ENCODE results near the gene ANKRD63.

Gene ANKRD63

GRCh38 chr15:40250771-40251483 lies 31.9 kb downstream of the ANKRD63 start:
- Histone ChIP-seq H3K9me3 (ENCODE audit: insufficient read depth, low read depth, low read length) (no peaks in the 10 kb centered on the region), H3K4me3 (ENCODE audit: low read depth, low read length) (no peak overlapping the region), H2AFZ (ENCODE audit: insufficient read depth, low read length, poor library complexity) (no peak overlapping the region), H2AK5ac (ENCODE audit: low read length) (no peak overlapping the region), H3K23ac (ENCODE audit: low read length) (no peak overlapping the region), H4K91ac (ENCODE audit: low read depth, low read length) (no peak overlapping the region), H3K27ac (ENCODE audit: low read depth, low read length) (no peak overlapping the region), H3K4ac (ENCODE audit: low read depth, low read length) (no peak overlapping the region), H3K18ac (ENCODE audit: low read length) (no peak overlapping the region), H3K27me3 (ENCODE audit: insufficient read depth, low read length) (peaks cover 4% of the 10 kb centered on the region), H4K8ac (ENCODE audit: low read depth, low read length) (no peak overlapping the region), H3K79me2 (ENCODE audit: control insufficient read depth, insufficient read depth, low read length, poor library complexity) (peaks cover 8% of the 10 kb centered on the region), H2BK5ac (ENCODE audit: low read depth, low read length, poor library complexity) (no peak overlapping the region), H3K79me1 (ENCODE audit: low read length) (peaks cover 10% of the 10 kb centered on the region), H3K4me1 (ENCODE audit: control insufficient read depth in 1 of 2, insufficient read depth in 2 of 2, low read length in 2 of 2) (peaks cover 30 to 32% of the 10 kb centered on the region in 2 experiments), H3K9ac (ENCODE audit: low read length) (no peak overlapping the region), H3K14ac (ENCODE audit: low read length) (no peak overlapping the region), H3K36me3 (ENCODE audit: control insufficient read depth in 1 of 2, insufficient read depth in 2 of 2, low read length in 2 of 2) (no peaks in the 10 kb centered on the region), H3K4me2 (ENCODE audit: low read length) (no peak overlapping the region), H2BK12ac (ENCODE audit: low read length) (no peak overlapping the region), H4K12ac (ENCODE audit: low read depth, low read length) (no peak overlapping the region), H2BK120ac (ENCODE audit: insufficient read depth, low read length, poor library complexity) (no peak overlapping the region)
- no CpG with 5 or more reads among the region's 13 CpGs for WGBS (ENCODE audit: extremely low coverage, insufficient coverage, insufficient read length)
- no peak for DNase-seq

GRCh38 chr15:40250304-40250656 lies 32.6 kb downstream of the ANKRD63 start:
- H3K36me3 ChIP-seq (ENCODE audit: control insufficient read depth in 1 of 2, insufficient read depth in 2 of 2, low read length in 2 of 2) = no peaks in the 10 kb centered on the region
- WGBS (ENCODE audit: extremely low coverage, insufficient coverage, insufficient read length) = no CpG with 5 or more reads among the region's 8 CpGs
- no peak for DNase-seq
- H3K79me1 ChIP-seq (ENCODE audit: low read length) = peaks cover 15% of the 10 kb centered on the region
- no peak overlapping the region for H3K23ac ChIP-seq (ENCODE audit: low read length)
- H3K14ac ChIP-seq (ENCODE audit: low read length) = no peak overlapping the region
- H3K4ac ChIP-seq (ENCODE audit: low read depth, low read length) = no peak overlapping the region
- no peak overlapping the region for H3K27ac ChIP-seq (ENCODE audit: low read depth, low read length)
- no peak overlapping the region for H3K4me3 ChIP-seq (ENCODE audit: low read depth, low read length)
- no peak overlapping the region for H4K8ac ChIP-seq (ENCODE audit: low read depth, low read length)
- no peak overlapping the region for H2AK5ac ChIP-seq (ENCODE audit: low read length)
- H3K18ac ChIP-seq (ENCODE audit: low read length) = no peak overlapping the region
- H3K4me1 ChIP-seq (ENCODE audit: control insufficient read depth in 1 of 2, insufficient read depth in 2 of 2, low read length in 2 of 2) = peaks cover 35 to 36% of the 10 kb centered on the region in 2 experiments
- no peak overlapping the region for H2BK5ac ChIP-seq (ENCODE audit: low read depth, low read length, poor library complexity)
- no peak overlapping the region for H4K91ac ChIP-seq (ENCODE audit: low read depth, low read length)
- no peak overlapping the region for H2AFZ ChIP-seq (ENCODE audit: insufficient read depth, low read length, poor library complexity)
- no peak overlapping the region for H2BK120ac ChIP-seq (ENCODE audit: insufficient read depth, low read length, poor library complexity)
- H3K79me2 ChIP-seq (ENCODE audit: control insufficient read depth, insufficient read depth, low read length, poor library complexity) = peaks cover 10% of the 10 kb centered on the region
- H2BK12ac ChIP-seq (ENCODE audit: low read length) = no peak overlapping the region
- peaks cover 4% of the 10 kb centered on the region for H3K27me3 ChIP-seq (ENCODE audit: insufficient read depth, low read length)
- H3K4me2 ChIP-seq (ENCODE audit: low read length) = no peak overlapping the region
- H4K12ac ChIP-seq (ENCODE audit: low read depth, low read length) = no peak overlapping the region
- no peak overlapping the region for H3K9ac ChIP-seq (ENCODE audit: low read length)
- H3K9me3 ChIP-seq (ENCODE audit: insufficient read depth, low read depth, low read length) = no peaks in the 10 kb centered on the region

- H2BK120ac ChIP-seq (ENCODE audit: insufficient read depth, low read length, poor library complexity) = no peak overlapping the region
- no CpG with 5 or more reads among the region's 11 CpGs for WGBS (ENCODE audit: extremely low coverage, insufficient coverage, insufficient read length)
- no peak overlapping the region for H3K4me3 ChIP-seq (ENCODE audit: low read depth, low read length)
- H2BK12ac ChIP-seq (ENCODE audit: low read length) = peak overlapping the region; percentile 1
- no peak overlapping the region for H2AFZ ChIP-seq (ENCODE audit: insufficient read depth, low read length, poor library complexity)
- no peaks in the 10 kb centered on the region for H3K36me3 ChIP-seq (ENCODE audit: control insufficient read depth in 1 of 2, insufficient read depth in 2 of 2, low read length in 2 of 2)
- H3K4ac ChIP-seq (ENCODE audit: low read depth, low read length) = no peak overlapping the region
- no peak overlapping the region for H3K14ac ChIP-seq (ENCODE audit: low read length)
- H3K79me1 ChIP-seq (ENCODE audit: low read length) = peaks cover 19% of the 10 kb centered on the region
- no peak overlapping the region for H3K4me2 ChIP-seq (ENCODE audit: low read length)
- H3K9me3 ChIP-seq (ENCODE audit: insufficient read depth, low read depth, low read length) = no peaks in the 10 kb centered on the region
- no peak overlapping the region for H4K12ac ChIP-seq (ENCODE audit: low read depth, low read length)
- no peak overlapping the region for H4K8ac ChIP-seq (ENCODE audit: low read depth, low read length)
- no peak overlapping the region for H4K91ac ChIP-seq (ENCODE audit: low read depth, low read length)
- H3K23ac ChIP-seq (ENCODE audit: low read length) = no peak overlapping the region
- H2BK5ac ChIP-seq (ENCODE audit: low read depth, low read length, poor library complexity) = no peak overlapping the region
- no peak overlapping the region for H3K9ac ChIP-seq (ENCODE audit: low read length)
- H3K79me2 ChIP-seq (ENCODE audit: control insufficient read depth, insufficient read depth, low read length, poor library complexity) = peaks cover 11% of the 10 kb centered on the region
- H3K27ac ChIP-seq (ENCODE audit: low read depth, low read length) = no peak overlapping the region
- H3K4me1 ChIP-seq (ENCODE audit: control insufficient read depth in 1 of 2, insufficient read depth in 2 of 2, low read length in 2 of 2) = peaks cover 39 to 40% of the 10 kb centered on the region in 2 experiments
- no peak overlapping the region for H3K18ac ChIP-seq (ENCODE audit: low read length)
- peak overlapping the region; percentile 1 for H2AK5ac ChIP-seq (ENCODE audit: low read length)
- no peak for DNase-seq
- peaks cover 4% of the 10 kb centered on the region for H3K27me3 ChIP-seq (ENCODE audit: insufficient read depth, low read length)
Observed at GRCh38 chr15:40249477-40250303, 33.2 kb downstream of the ANKRD63 start.

GRCh38 chr15:40248006-40248783 lies 34.7 kb downstream of the ANKRD63 start:
- peak overlapping the region; percentile 3 for H2AK5ac ChIP-seq (ENCODE audit: low read length)
- peaks cover 19% of the 10 kb centered on the region for H3K79me1 ChIP-seq (ENCODE audit: low read length)
- H3K27ac ChIP-seq (ENCODE audit: low read depth, low read length) = no peak overlapping the region
- no peak overlapping the region for H2AFZ ChIP-seq (ENCODE audit: insufficient read depth, low read length, poor library complexity)
- no peak overlapping the region for H4K12ac ChIP-seq (ENCODE audit: low read depth, low read length)
- peak in 1 of 2 donors; percentile 22 for DNase-seq
- no peaks in the 10 kb centered on the region for H3K9me3 ChIP-seq (ENCODE audit: insufficient read depth, low read depth, low read length)
- no peaks in the 10 kb centered on the region for H3K36me3 ChIP-seq (ENCODE audit: control insufficient read depth in 1 of 2, insufficient read depth in 2 of 2, low read length in 2 of 2)
- no CpG with 5 or more reads among the region's 17 CpGs for WGBS (ENCODE audit: extremely low coverage, insufficient coverage, insufficient read length)
- peak overlapping the region; percentile 35 for H2BK12ac ChIP-seq (ENCODE audit: low read length)
- no peak overlapping the region for H3K14ac ChIP-seq (ENCODE audit: low read length)
- H3K23ac ChIP-seq (ENCODE audit: low read length) = no peak overlapping the region
- no peak overlapping the region for H2BK5ac ChIP-seq (ENCODE audit: low read depth, low read length, poor library complexity)
- H4K8ac ChIP-seq (ENCODE audit: low read depth, low read length) = no peak overlapping the region
- no peak overlapping the region for H2BK120ac ChIP-seq (ENCODE audit: insufficient read depth, low read length, poor library complexity)
- H3K18ac ChIP-seq (ENCODE audit: low read length) = no peak overlapping the region
- H3K4me3 ChIP-seq (ENCODE audit: low read depth, low read length) = no peak overlapping the region
- peaks cover 37 to 38% of the 10 kb centered on the region in 2 experiments for H3K4me1 ChIP-seq (ENCODE audit: control insufficient read depth in 1 of 2, insufficient read depth in 2 of 2, low read length in 2 of 2)
- H4K91ac ChIP-seq (ENCODE audit: low read depth, low read length) = no peak overlapping the region
- peaks cover 4% of the 10 kb centered on the region for H3K27me3 ChIP-seq (ENCODE audit: insufficient read depth, low read length)
- H3K9ac ChIP-seq (ENCODE audit: low read length) = no peak overlapping the region
- peaks cover 11% of the 10 kb centered on the region for H3K79me2 ChIP-seq (ENCODE audit: control insufficient read depth, insufficient read depth, low read length, poor library complexity)
- H3K4ac ChIP-seq (ENCODE audit: low read depth, low read length) = no peak overlapping the region
- H3K4me2 ChIP-seq (ENCODE audit: low read length) = no peak overlapping the region
